Stomach (tissue), 9 donors: ENCODE results near the gene ANKRD42. TPM values are rescaled to one million over a fixed set of nuclear protein-coding genes. Genes with fewer than 3 reads are reported as not detected.

ENCODE experiments used
- DNase-seq, 2 donors: peaks; one replicate each; pipeline versions ENCODE4 v3.0.0 to v3.0.0-alpha.2; 2013 to 2019
- H3K27ac ChIP-seq, 5 donors: fragments of 200-600 bp in 4 of 5; sonication (generic) in 4 of 5; one replicate each; pipeline ENCODE4 v1.5.1; 2013 to 2019; ENCODE audit warnings: mild to moderate bottlenecking in 1 of 5, moderate library complexity in 1 of 5
- H3K27me3 ChIP-seq, 3 donors: fragments of 200-600 bp; sonication (generic); one replicate each; pipeline ENCODE4 v1.5.1; 2017 to 2019; ENCODE audit warnings: mixed run types in 1 of 3
- H3K36me3 ChIP-seq, 4 donors: fragments of 200-600 bp; sonication (generic); 1 replicate in 3 of 4; 2 replicates in 1 of 4; pipeline ENCODE4 v1.5.1; 2016 to 2019
- H3K4me1 ChIP-seq, 4 donors: fragments of 200-600 bp; sonication (generic); one replicate each; pipeline ENCODE4 v1.5.1; 2016 to 2019
- H3K4me3 ChIP-seq, 4 donors: fragments of 200-600 bp; sonication (generic) in 3 of 4; one replicate each; pipeline ENCODE4 v1.5.1; 2016 to 2019; ENCODE audit warnings: mild to moderate bottlenecking in 1 of 4
- H3K9me3 ChIP-seq, 4 donors: fragments of 200-600 bp; sonication (generic); one replicate each; pipeline ENCODE4 v1.5.1; 2016 to 2019
- EP300 ChIP-seq: sonication (generic); formaldehyde crosslinking; IDR thresholded peaks from one replicate; pipeline ENCODE4 v1.6.1; 2017; ENCODE audit warnings: antibody characterized with exemption
- POLR2A ChIP-seq, 4 donors: fragments of 450-650 bp; IDR thresholded peaks; one replicate each; pipeline ENCODE4 v1.6.1; 2016; ENCODE audit warnings: antibody characterized with exemption in 4 of 4, control low read depth in 2 of 4, mild to moderate bottlenecking in 1 of 4, moderate library complexity in 1 of 4
- POLR2AphosphoS5 ChIP-seq, 3 donors: sonication (generic); formaldehyde crosslinking; IDR thresholded peaks; one replicate each; pipeline ENCODE4 v1.6.1; 2016; ENCODE audit warnings: antibody characterized with exemption in 3 of 3
- WGBS, 5 donors: extraction: QIAGEN DNeasy Blood & Tissue Kit in 3 of 5; methylation state at CpG; one replicate each; pipeline versions ENCODE4 v1.1.5 to v1.1.7; 2013 to 2018; 5-methylcytosine and 5-hydroxymethylcytosine counted together
- intact Hi-C: fragments of 100-400 bp; cut with DNase I; formaldehyde crosslinking; loops from one replicate; pipeline ENCODE4 v1.15.1; 2023; ENCODE audit warnings: low total_unique reads
- polyA plus RNA-seq, 3 donors: library from polyadenylated mRNA; stranded (reverse); fragments of 200-250 nt; gene quantifications; one replicate each; pipeline ENCODE4 v1.2.3, GENCODE V29; 2013
- total RNA-seq, 5 donors: library from RNA; depleted of rRNA; stranded (reverse); fragments of >200 nt; gene quantifications; one replicate each; pipeline versions ENCODE4 v1.1.0 to v1.2.3, GENCODE V29; 2014 to 2016
- TF ChIP-seq, protein P1 (sequence below), 7 experiments: fragments of 450-650 bp in 4 of 7; fragments of 200-600 bp in 3 of 7; sonication (generic) in 3 of 7; IDR thresholded peaks; one replicate each; pipeline ENCODE4 v1.5.1; 2016 to 2019; ENCODE audit warnings: antibody characterized with exemption in 7 of 7, control low read depth in 2 of 7, mild to moderate bottlenecking in 1 of 7
- donor health status: healthy with polysubstance abuse.
- donor health status: Bipolar disorder and iron deficiency.
- donor health status: healthy.

The ANKRD42 gene
- total and polyA plus RNA-seq, 8 donors = 0.87 to 21.0 (median 4.9) TPM

DNA sequence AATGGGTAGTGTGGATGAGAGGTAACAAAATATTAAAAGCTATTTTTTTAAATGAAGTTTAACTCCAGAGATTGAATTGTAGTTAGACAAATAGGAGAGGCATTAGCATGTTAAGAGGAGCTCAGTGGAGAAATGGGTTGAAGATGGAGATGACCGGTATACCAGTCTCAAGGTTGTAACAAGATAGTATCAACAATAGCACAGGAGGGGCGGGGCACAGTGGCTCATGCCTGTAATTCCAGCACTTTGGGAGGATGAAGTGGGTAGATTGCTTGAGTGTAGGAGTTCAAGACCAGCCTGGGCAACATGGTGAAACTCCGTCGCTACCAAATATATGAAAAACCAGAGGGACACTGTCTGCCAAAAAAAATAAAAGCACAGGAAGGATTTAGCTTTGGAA lies 6.0 kb upstream of the ANKRD42 start:
- no peak for TF ChIP-seq EP300
- TF ChIP-seq, protein P1, sequence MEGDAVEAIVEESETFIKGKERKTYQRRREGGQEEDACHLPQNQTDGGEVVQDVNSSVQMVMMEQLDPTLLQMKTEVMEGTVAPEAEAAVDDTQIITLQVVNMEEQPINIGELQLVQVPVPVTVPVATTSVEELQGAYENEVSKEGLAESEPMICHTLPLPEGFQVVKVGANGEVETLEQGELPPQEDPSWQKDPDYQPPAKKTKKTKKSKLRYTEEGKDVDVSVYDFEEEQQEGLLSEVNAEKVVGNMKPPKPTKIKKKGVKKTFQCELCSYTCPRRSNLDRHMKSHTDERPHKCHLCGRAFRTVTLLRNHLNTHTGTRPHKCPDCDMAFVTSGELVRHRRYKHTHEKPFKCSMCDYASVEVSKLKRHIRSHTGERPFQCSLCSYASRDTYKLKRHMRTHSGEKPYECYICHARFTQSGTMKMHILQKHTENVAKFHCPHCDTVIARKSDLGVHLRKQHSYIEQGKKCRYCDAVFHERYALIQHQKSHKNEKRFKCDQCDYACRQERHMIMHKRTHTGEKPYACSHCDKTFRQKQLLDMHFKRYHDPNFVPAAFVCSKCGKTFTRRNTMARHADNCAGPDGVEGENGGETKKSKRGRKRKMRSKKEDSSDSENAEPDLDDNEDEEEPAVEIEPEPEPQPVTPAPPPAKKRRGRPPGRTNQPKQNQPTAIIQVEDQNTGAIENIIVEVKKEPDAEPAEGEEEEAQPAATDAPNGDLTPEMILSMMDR (IDR thresholded peaks at IDR 0.05) = no peak
- Histone ChIP-seq H3K9me3 (no peaks in the 10 kb centered on the region), H3K27me3 (no peaks in the 10 kb centered on the region), H3K4me1 (peaks cover 5 to 14% (median 13%) of the 10 kb centered on the region in 4 donors), H3K27ac (no peak overlapping the region), H3K4me3 (no peak overlapping the region), H3K36me3 (peaks cover 48 to 94% (median 92%) of the 10 kb centered on the region in 4 donors)
- no peak for DNase-seq
- intact Hi-C loops = no loop called here
- 81 to 98% (median 95%) methylated on average over 4 of the region's 4 CpGs for WGBS, 5 donors

DNA sequence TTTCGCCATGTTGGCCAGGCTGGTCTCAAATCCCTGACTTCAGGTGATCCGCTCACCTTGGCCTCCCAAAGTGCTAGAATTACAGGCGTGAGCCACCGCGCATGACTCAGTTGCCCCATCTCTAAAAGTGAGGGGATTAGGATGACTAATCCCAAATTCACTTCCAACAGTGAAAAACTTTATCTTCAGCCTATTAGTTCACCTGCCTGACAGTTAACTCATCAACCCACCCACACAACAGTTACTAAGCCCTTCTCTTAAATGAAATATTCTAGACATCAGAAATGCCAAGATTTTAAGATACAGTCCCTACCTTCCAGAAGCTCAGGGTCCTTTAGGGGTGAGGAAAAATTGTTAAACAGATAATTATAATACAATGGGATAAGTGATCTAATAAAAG lies 2.0 kb upstream of the ANKRD42 start:
- intact Hi-C loops = no loop called here
- no peak for TF ChIP-seq EP300
- TF ChIP-seq, protein P1 (IDR thresholded peaks at IDR 0.05) = no peak
- no peak for TF ChIP-seq POLR2AphosphoS5 (IDR thresholded peaks at IDR 0.05)
- TF ChIP-seq POLR2A (IDR thresholded peaks at IDR 0.05) = no peak
- Histone ChIP-seq H3K4me3 (peak overlapping the region in 1 of 4 donors; percentile 73), H3K27ac (peak overlapping the region in 3 of 5 donors; percentile 90 to 92 (median 91)), H3K9me3 (no peaks in the 10 kb centered on the region), H3K27me3 (no peaks in the 10 kb centered on the region), H3K36me3 (peaks cover 26 to 53% (median 52%) of the 10 kb centered on the region in 4 donors), H3K4me1 (peaks cover 27 to 39% (median 32%) of the 10 kb centered on the region in 4 donors)
- no peak for DNase-seq
- WGBS, 5 donors = 89 to 97% (median 96%) methylated on average over 5 of the region's 5 CpGs

GRCh38 chr11:83191986-83192385 lies 1.5 kb upstream of the ANKRD42 start:
- peak in 1 of 2 donors; percentile 63 for DNase-seq
- Histone ChIP-seq H3K27me3 (no peaks in the 10 kb centered on the region), H3K36me3 (peaks cover 26 to 48% (median 47%) of the 10 kb centered on the region in 4 donors), H3K27ac (peak overlapping the region; percentile 39 to 95 (median 91)), H3K4me1 (peaks cover 27 to 44% (median 36%) of the 10 kb centered on the region in 4 donors), H3K9me3 (no peaks in the 10 kb centered on the region), H3K4me3 (peak overlapping the region in 3 of 4 donors; percentile 73 to 85 (median 77))
- TF ChIP-seq EP300 (no peak), POLR2AphosphoS5 (IDR thresholded peaks at IDR 0.05) (peak in 1 of 3 donors; percentile 45), POLR2A (IDR thresholded peaks at IDR 0.05) (no peak)
- TF ChIP-seq, protein P1 (IDR thresholded peaks at IDR 0.05) = no peak
- WGBS, 5 donors = 32 to 59% (median 41%) methylated on average over 11 of the region's 11 CpGs
- intact Hi-C loops = no loop called here

GRCh38 chr11:83192606-83193245 lies 786 bp upstream of the ANKRD42 start:
- WGBS, 5 donors = 9 to 15% (median 10%) methylated on average over 8 of the region's 8 CpGs
- H3K9me3 ChIP-seq = no peaks in the 10 kb centered on the region

More at GRCh38 chr11:83192606-83193245, 786 bp upstream of the ANKRD42 start:
- TF ChIP-seq, protein P1 (IDR thresholded peaks at IDR 0.05) = no peak
- no peak for TF ChIP-seq POLR2A (IDR thresholded peaks at IDR 0.05)
- TF ChIP-seq POLR2AphosphoS5 (IDR thresholded peaks at IDR 0.05) = no peak
- TF ChIP-seq EP300 = no peak
- H3K4me1 ChIP-seq = peaks cover 27 to 51% (median 40%) of the 10 kb centered on the region in 4 donors
- peak overlapping the region; percentile 70 to 95 (median 91) for H3K27ac ChIP-seq
- peak overlapping the region; percentile 66 to 85 (median 75) for H3K4me3 ChIP-seq
- H3K27me3 ChIP-seq = no peaks in the 10 kb centered on the region
- DNase-seq = peak in 1 of 2 donors; percentile 19
- peaks cover 26 to 42% (median 40%) of the 10 kb centered on the region in 4 donors for H3K36me3 ChIP-seq
- intact Hi-C loops = no loop called here
